Measurements from ENCODE around the gene CFB. TPM values are rescaled to one million over a fixed set of nuclear protein-coding genes. Genes with fewer than 3 reads are reported as not detected.

CFB gene
- total and polyA plus RNA-seq, 2 of the 13 experiments (the other 11 are each of a cell fraction or from before 2014, with no cell fraction given), result 171 to 513 TPM

DNA sequence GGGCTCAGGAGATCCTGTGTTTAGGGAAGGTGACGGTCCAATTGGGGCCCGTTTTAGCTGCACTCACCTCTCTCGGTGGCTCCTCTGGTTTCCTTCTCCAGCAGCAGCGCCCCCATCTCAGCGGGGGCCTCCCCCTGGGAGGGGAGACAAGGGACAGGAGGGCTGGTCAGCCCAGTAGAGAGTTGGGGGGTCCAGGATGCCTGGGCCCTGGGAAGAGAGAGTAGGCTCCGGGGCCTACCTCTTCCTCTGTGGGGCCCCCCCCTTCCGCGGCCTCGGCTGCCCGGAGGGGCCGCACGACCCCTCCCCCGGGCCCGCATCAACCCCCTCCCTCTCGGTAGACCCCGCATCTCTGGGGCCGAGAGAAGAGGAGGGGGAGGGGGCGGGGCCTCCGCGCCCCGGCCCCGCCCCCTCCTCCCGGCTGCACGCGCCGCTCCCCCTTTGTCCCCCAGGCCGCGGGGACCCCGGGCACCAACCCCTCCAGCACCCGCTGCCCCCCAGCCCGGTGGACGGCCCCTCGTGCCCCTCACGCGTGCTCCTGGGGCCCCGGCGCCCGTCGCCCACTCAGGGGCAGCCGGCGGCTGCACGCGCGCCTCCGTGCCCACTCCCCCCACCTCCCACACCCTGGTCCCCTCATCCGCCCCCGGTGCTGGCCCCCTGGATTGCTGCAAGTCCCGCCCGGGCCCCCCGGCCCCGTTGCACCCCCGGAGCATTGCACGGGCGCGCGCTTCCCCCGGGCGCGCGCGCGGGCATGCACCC, 48.9 kb upstream of the CFB start (continued):
- TF ChIP-seq MIER2 (CRISPR knock-in tag; IDR thresholded peaks at IDR 0.05) (no peak), SALL2 (CRISPR knock-in tag; IDR thresholded peaks at IDR 0.05) (peak; percentile 40; the same call in 1 of the 2 replicates), MLLT10 (CRISPR knock-in tag; IDR thresholded peaks at IDR 0.05) (no peak), MAFG (CRISPR knock-in tag; IDR thresholded peaks at IDR 0.05) (no peak), ZNF713 (CRISPR knock-in tag; IDR thresholded peaks at IDR 0.05) (no peak; the same call in 1 of the 2 replicates), ZFP37 (CRISPR knock-in tag; IDR thresholded peaks at IDR 0.05; ENCODE audit: borderline replicate concordance) (no peak), ARNT2 (CRISPR knock-in tag; IDR thresholded peaks at IDR 0.05; ENCODE audit: low read depth) (0 out of 2 replicates have a peak, but pooled peaks have one; percentile 7), AKAP8 (CRISPR knock-in tag; IDR thresholded peaks at IDR 0.05) (no peak), ZSCAN21 (CRISPR knock-in tag; IDR thresholded peaks at IDR 0.05; ENCODE audit: borderline replicate concordance) (0 out of 2 replicates have a peak, but pooled peaks have one; percentile 29), TEAD2 (CRISPR knock-in tag; IDR thresholded peaks at IDR 0.05) (no peak), ZBTB3 (CRISPR knock-in tag; IDR thresholded peaks at IDR 0.05; ENCODE audit: borderline replicate concordance, low read depth) (no peak), ZNF12 (CRISPR knock-in tag; IDR thresholded peaks at IDR 0.05) (no peak), SCMH1 (CRISPR knock-in tag; IDR thresholded peaks at IDR 0.05; ENCODE audit: borderline replicate concordance) (no peak), ATF7-NPFF (CRISPR knock-in tag; IDR thresholded peaks at IDR 0.05; ENCODE audit: low read depth) (0 out of 2 replicates have a peak, but pooled peaks have one; percentile 62), MED1 (CRISPR knock-in tag; IDR thresholded peaks at IDR 0.05) (no peak)
- TF ChIP-seq, protein P1, sequence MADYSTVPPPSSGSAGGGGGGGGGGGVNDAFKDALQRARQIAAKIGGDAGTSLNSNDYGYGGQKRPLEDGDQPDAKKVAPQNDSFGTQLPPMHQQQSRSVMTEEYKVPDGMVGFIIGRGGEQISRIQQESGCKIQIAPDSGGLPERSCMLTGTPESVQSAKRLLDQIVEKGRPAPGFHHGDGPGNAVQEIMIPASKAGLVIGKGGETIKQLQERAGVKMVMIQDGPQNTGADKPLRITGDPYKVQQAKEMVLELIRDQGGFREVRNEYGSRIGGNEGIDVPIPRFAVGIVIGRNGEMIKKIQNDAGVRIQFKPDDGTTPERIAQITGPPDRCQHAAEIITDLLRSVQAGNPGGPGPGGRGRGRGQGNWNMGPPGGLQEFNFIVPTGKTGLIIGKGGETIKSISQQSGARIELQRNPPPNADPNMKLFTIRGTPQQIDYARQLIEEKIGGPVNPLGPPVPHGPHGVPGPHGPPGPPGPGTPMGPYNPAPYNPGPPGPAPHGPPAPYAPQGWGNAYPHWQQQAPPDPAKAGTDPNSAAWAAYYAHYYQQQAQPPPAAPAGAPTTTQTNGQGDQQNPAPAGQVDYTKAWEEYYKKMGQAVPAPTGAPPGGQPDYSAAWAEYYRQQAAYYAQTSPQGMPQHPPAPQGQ (CRISPR knock-in tag; IDR thresholded peaks at IDR 0.05; ENCODE audit: borderline replicate concordance), result no peak
- TF ChIP-seq, protein P2, sequence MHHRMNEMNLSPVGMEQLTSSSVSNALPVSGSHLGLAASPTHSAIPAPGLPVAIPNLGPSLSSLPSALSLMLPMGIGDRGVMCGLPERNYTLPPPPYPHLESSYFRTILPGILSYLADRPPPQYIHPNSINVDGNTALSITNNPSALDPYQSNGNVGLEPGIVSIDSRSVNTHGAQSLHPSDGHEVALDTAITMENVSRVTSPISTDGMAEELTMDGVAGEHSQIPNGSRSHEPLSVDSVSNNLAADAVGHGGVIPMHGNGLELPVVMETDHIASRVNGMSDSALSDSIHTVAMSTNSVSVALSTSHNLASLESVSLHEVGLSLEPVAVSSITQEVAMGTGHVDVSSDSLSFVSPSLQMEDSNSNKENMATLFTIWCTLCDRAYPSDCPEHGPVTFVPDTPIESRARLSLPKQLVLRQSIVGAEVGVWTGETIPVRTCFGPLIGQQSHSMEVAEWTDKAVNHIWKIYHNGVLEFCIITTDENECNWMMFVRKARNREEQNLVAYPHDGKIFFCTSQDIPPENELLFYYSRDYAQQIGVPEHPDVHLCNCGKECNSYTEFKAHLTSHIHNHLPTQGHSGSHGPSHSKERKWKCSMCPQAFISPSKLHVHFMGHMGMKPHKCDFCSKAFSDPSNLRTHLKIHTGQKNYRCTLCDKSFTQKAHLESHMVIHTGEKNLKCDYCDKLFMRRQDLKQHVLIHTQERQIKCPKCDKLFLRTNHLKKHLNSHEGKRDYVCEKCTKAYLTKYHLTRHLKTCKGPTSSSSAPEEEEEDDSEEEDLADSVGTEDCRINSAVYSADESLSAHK (CRISPR knock-in tag; IDR thresholded peaks at IDR 0.05; ENCODE audit: borderline replicate concordance), result no peak
- TF ChIP-seq, protein P3, sequence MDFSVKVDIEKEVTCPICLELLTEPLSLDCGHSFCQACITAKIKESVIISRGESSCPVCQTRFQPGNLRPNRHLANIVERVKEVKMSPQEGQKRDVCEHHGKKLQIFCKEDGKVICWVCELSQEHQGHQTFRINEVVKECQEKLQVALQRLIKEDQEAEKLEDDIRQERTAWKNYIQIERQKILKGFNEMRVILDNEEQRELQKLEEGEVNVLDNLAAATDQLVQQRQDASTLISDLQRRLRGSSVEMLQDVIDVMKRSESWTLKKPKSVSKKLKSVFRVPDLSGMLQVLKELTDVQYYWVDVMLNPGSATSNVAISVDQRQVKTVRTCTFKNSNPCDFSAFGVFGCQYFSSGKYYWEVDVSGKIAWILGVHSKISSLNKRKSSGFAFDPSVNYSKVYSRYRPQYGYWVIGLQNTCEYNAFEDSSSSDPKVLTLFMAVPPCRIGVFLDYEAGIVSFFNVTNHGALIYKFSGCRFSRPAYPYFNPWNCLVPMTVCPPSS (IDR thresholded peaks at IDR 0.05), result no peak
- TF ChIP-seq, protein P4, sequence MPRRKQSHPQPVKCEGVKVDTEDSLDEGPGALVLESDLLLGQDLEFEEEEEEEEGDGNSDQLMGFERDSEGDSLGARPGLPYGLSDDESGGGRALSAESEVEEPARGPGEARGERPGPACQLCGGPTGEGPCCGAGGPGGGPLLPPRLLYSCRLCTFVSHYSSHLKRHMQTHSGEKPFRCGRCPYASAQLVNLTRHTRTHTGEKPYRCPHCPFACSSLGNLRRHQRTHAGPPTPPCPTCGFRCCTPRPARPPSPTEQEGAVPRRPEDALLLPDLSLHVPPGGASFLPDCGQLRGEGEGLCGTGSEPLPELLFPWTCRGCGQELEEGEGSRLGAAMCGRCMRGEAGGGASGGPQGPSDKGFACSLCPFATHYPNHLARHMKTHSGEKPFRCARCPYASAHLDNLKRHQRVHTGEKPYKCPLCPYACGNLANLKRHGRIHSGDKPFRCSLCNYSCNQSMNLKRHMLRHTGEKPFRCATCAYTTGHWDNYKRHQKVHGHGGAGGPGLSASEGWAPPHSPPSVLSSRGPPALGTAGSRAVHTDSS (CRISPR knock-in tag; conservative IDR thresholded peaks at IDR 0.05), result no peak
